SK-MEL-5 (cell line): ENCODE results near the gene POLR3A. TPM values are rescaled to one million over a fixed set of nuclear protein-coding genes. Genes with fewer than 3 reads are reported as not detected.

Experiments used
- DNase-seq: peaks from one replicate; pipeline ENCODE4 v3.0.0-alpha.2; 2016; ENCODE audit warnings: low read depth, low spot score
- in situ Hi-C: cut with HindIII; loops from 2 replicates; pipeline ENCODE4 v1.10.0; 2016; ENCODE audit warnings: low sequenced_read_pairs, high pct_unique_total_duplicates, low pct_unique_long_range_greater_than_20kb
- total RNA-seq: library from RNA; depleted of rRNA; stranded (reverse); fragments of >200 nt; shearing (Covaris generic); gene quantifications from 2 replicates; pipeline ENCODE4 v1.2.3, GENCODE V29; 2014

POLR3A gene
- total RNA-seq, 1 experiment from 2014 or later, result 8.7 TPM

GRCh38 chr10:78053211-78053868 is 24.0 kb upstream of the POLR3A start:
- in situ Hi-C loops, result no loop called here
- DNase-seq, result no peak

GRCh38 chr10:78049851-78050250 is 20.5 kb upstream of the POLR3A start:
- DNase-seq, result no peak
- in situ Hi-C loops, result no loop called here

GRCh38 chr10:78047314-78047891 is 18.1 kb upstream of the POLR3A start:
- in situ Hi-C loops, result no loop called here
- peak; percentile 81 for DNase-seq

GRCh38 chr10:78046711-78047269 is 17.5 kb upstream of the POLR3A start:
- no peak for DNase-seq
- in situ Hi-C loops, result no loop called here

- no peak for DNase-seq
- in situ Hi-C loops, result no loop called here
These were observed 16.5 kb upstream of the POLR3A start for GRCh38 chr10:78045856-78046255.

- DNase-seq, result no peak
- in situ Hi-C loops, result no loop called here
These were observed 15.9 kb upstream of the POLR3A start for GRCh38 chr10:78045237-78045636.

GRCh38 chr10:78044699-78045098 is 15.4 kb upstream of the POLR3A start:
- DNase-seq, result no peak
- in situ Hi-C loops, result no loop called here

GRCh38 chr10:78044179-78044578 is 14.9 kb upstream of the POLR3A start:
- in situ Hi-C loops, result no loop called here
- DNase-seq, result no peak

- no peak for DNase-seq
- in situ Hi-C loops, result no loop called here
These were observed 13.4 kb upstream of the POLR3A start for GRCh38 chr10:78042752-78043104.

GRCh38 chr10:78042058-78042751 is 12.9 kb upstream of the POLR3A start:
- in situ Hi-C loops, result no loop called here
- no peak for DNase-seq

- no peak for DNase-seq
- in situ Hi-C loops, result no loop called here
These were observed 12.1 kb upstream of the POLR3A start for GRCh38 chr10:78041170-78042057.

GRCh38 chr10:78039743-78040142 is 10.4 kb upstream of the POLR3A start:
- DNase-seq, result no peak
- in situ Hi-C loops, result no loop called here

- in situ Hi-C loops, result no loop called here
These were observed 9.7 kb upstream of the POLR3A start for GRCh38 chr10:78038791-78039547.

GRCh38 chr10:78038105-78038504 is 8.8 kb upstream of the POLR3A start:
- no peak for DNase-seq
- in situ Hi-C loops, result no loop called here

More at GRCh38 chr10:78038791-78039547, 9.7 kb upstream of the POLR3A start:
- DNase-seq, result no peak

- in situ Hi-C loops, result no loop called here
- no peak for DNase-seq
These were observed 6.7 kb upstream of the POLR3A start for GRCh38 chr10:78035933-78036583.

- in situ Hi-C loops, result no loop called here
- DNase-seq, result no peak
These were observed 6.1 kb upstream of the POLR3A start for GRCh38 chr10:78035437-78035836.

GRCh38 chr10:78035025-78035424 is 5.7 kb upstream of the POLR3A start:
- in situ Hi-C loops, result no loop called here
- DNase-seq, result no peak
